Right atrium auricular region (tissue), 2 donors: ENCODE results near the gene TMEM86A. TPM values are rescaled to one million over a fixed set of nuclear protein-coding genes. Genes with fewer than 3 reads are reported as not detected.
"Not testable (repeated sequence)": the region's sequence is repeated elsewhere in the genome, so short reads cannot be mapped to it uniquely, and the experiment has no call there.

Source experiments
- DNase-seq: peaks from one replicate; pipeline ENCODE4 v3.0.0-alpha.2; 2019; ENCODE audit warnings: low spot score
- H3K27ac ChIP-seq, 2 donors: fragments of 200-600 bp; sonication (generic); 1 replicate in 1 of 2; 2 replicates in 1 of 2; pipeline ENCODE4 v1.5.1; 2016 to 2019
- H3K27me3 ChIP-seq, 2 donors: fragments of 200-600 bp; sonication (generic); one replicate each; pipeline versions ENCODE4 v1.5.1 to v1.6.0; 2017 to 2019
- H3K36me3 ChIP-seq: fragments of 200-600 bp; sonication (generic); one replicate; pipeline ENCODE4 v1.5.1; 2016
- H3K4me1 ChIP-seq, 2 donors: fragments of 200-600 bp; sonication (generic); one replicate each; pipeline versions ENCODE4 v1.5.1 to v1.6.0; 2017 to 2019
- H3K4me3 ChIP-seq, 2 donors: fragments of 200-600 bp; sonication (generic); 1 replicate in 1 of 2; 2 replicates in 1 of 2; pipeline ENCODE4 v1.5.1; 2017 to 2019; ENCODE audit warnings: mild to moderate bottlenecking in 1 of 2, moderate library complexity in 1 of 2
- H3K9me3 ChIP-seq, 2 donors: fragments of 200-600 bp; sonication (generic); one replicate each; pipeline ENCODE4 v1.5.1; 2019
- CTCF ChIP-seq, 2 donors: fragments of 200-600 bp; sonication (generic); IDR thresholded peaks; one replicate each; pipeline ENCODE4 v1.5.1; 2019; ENCODE audit warnings: antibody characterized with exemption in 2 of 2
- total RNA-seq, 2 donors: library from RNA; depleted of rRNA; stranded (reverse); fragments of >200 nt; gene quantifications; one replicate each; pipeline ENCODE4 v1.1.0, GENCODE V29; 2016

Gene TMEM86A
- total RNA-seq, 2 donors from 2014 or later: 2.6 to 4.6 TPM

DNA sequence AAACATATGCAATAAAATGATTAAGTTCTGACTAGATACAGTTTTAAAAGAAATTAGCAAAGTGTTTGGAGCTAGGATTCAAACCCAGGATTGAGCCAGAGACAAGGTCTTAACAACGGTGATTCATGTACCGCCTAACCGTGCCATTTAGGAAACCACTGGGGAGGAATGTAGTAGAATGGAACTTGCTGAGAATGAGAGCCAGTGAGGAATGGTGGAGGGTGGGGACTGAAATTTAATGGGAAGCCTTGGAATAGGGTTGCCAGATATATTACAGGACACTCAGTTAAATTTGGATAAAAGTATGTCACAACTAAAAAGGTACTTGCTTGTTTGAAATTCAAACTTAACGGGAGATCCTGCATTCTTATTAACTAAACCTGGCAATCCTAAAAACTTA lies 30.4 kb upstream of the TMEM86A start:
- no peak for TF ChIP-seq CTCF (IDR thresholded peaks at IDR 0.05)
- Histone ChIP-seq H3K4me3 (no peak overlapping the region), H3K27ac (no peak overlapping the region), H3K36me3 (no peaks in the 10 kb centered on the region), H3K9me3 (no peaks in the 10 kb centered on the region), H3K4me1 (no peaks in the 10 kb centered on the region), H3K27me3 (no peaks in the 10 kb centered on the region)
- DNase-seq: no peak

GRCh38 chr11:18669219-18669596 lies 29.4 kb upstream of the TMEM86A start:
- H3K36me3 ChIP-seq: no peaks in the 10 kb centered on the region
- no peaks in the 10 kb centered on the region for H3K27me3 ChIP-seq
- no peak for TF ChIP-seq CTCF (IDR thresholded peaks at IDR 0.05)
- no peaks in the 10 kb centered on the region for H3K9me3 ChIP-seq
- no peaks in the 10 kb centered on the region for H3K4me1 ChIP-seq
- no peak for DNase-seq
- H3K27ac ChIP-seq: no peak overlapping the region
- no peak overlapping the region for H3K4me3 ChIP-seq

DNA sequence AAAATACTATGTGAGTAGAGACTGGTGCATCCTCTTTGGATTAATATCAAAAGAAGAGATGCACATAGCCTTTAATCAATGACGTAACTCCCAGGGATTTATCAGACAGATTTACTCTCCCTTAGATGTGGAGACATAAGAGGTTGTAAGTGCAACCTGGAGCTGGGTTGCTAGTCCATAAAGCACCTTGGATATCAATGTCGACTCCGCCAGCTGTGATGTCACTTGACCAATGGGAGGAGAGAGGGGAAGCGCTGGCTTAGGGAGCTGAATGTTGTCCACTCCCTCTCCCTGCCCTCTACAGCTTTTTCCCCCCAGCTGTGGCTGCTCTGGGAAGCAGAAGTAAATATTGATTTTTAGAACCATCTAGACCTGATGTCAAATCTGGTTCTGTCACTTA lies 28.9 kb upstream of the TMEM86A start:
- no peak for TF ChIP-seq CTCF (IDR thresholded peaks at IDR 0.05)
- DNase-seq: no peak

GRCh38 chr11:18671246-18671645 lies 27.3 kb upstream of the TMEM86A start:
- TF ChIP-seq CTCF (IDR thresholded peaks at IDR 0.05): no peak
- DNase-seq: no peak
- no peaks in the 10 kb centered on the region for H3K4me1 ChIP-seq
- H3K27ac ChIP-seq: no peak overlapping the region
- no peaks in the 10 kb centered on the region for H3K9me3 ChIP-seq
- no peak overlapping the region for H3K4me3 ChIP-seq
- H3K27me3 ChIP-seq: no peaks in the 10 kb centered on the region
- no peaks in the 10 kb centered on the region for H3K36me3 ChIP-seq

More for the DNA sequence above, 28.9 kb upstream of the TMEM86A start:
- Histone ChIP-seq H3K9me3 (no peaks in the 10 kb centered on the region), H3K4me1 (no peaks in the 10 kb centered on the region), H3K27me3 (no peaks in the 10 kb centered on the region), H3K27ac (no peak overlapping the region), H3K36me3 (no peaks in the 10 kb centered on the region), H3K4me3 (no peak overlapping the region)

DNA sequence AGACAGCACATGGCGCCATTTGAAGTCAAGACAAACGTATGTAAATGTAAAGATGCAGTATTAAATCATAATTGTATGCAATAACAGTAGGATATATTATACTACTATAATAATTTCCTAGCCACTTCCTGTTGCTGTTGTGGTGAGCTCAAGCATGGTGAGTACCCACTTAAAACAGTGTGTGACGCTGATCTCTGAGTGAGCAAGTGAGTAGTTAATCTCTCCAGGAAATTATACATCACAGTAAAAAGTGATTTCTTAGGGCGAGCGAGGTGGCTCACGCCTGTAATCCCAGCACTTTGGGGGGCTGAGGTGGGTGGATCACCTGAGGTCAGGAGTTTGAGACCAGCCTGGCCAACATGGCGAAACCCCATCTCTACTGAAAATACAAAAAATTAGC lies 26.4 kb upstream of the TMEM86A start:
- DNase-seq, H3K4me3 ChIP-seq, H3K4me1 ChIP-seq, H3K27ac ChIP-seq, H3K9me3 ChIP-seq, H3K27me3 ChIP-seq, H3K36me3 ChIP-seq: not testable (repeated sequence)

GRCh38 chr11:18676803-18677202 lies 21.8 kb upstream of the TMEM86A start:
- no peaks in the 10 kb centered on the region for H3K27me3 ChIP-seq
- no peaks in the 10 kb centered on the region for H3K36me3 ChIP-seq
- H3K4me3 ChIP-seq: no peak overlapping the region
- H3K9me3 ChIP-seq: no peaks in the 10 kb centered on the region
- H3K4me1 ChIP-seq: no peaks in the 10 kb centered on the region
- TF ChIP-seq CTCF (IDR thresholded peaks at IDR 0.05): no peak
- H3K27ac ChIP-seq: no peak overlapping the region
- DNase-seq: no peak
